Left ventricle myocardium inferior (tissue), 1 donor: ENCODE data around the gene KCNS3. TPM values are rescaled to one million over a fixed set of nuclear protein-coding genes. Genes with fewer than 3 reads are reported as not detected.

Source experiments
- DNase-seq: peaks from one replicate; pipeline ENCODE4 v3.0.0-alpha.2; 2020
- H3K27ac ChIP-seq: fragments of 200-600 bp; replicated peaks from 2 replicates; pipeline ENCODE4 v1.8.0; 2021
- H3K27me3 ChIP-seq: fragments of 200-600 bp; 2 replicates; pipeline ENCODE4 v1.8.0; 2021; ENCODE audit warnings: low read depth
- H3K36me3 ChIP-seq: fragments of 200-600 bp; 2 replicates; pipeline ENCODE4 v1.8.0; 2021
- H3K4me1 ChIP-seq: fragments of 200-600 bp; 2 replicates; pipeline ENCODE4 v1.8.0; 2021
- H3K4me3 ChIP-seq: fragments of 200-600 bp; 2 replicates; pipeline ENCODE4 v1.8.0; 2021; ENCODE audit warnings: mild to moderate bottlenecking, moderate library complexity
- H3K9me3 ChIP-seq: fragments of 200-600 bp; replicated peaks from 2 replicates; pipeline ENCODE4 v1.8.0; 2021
- CTCF ChIP-seq: fragments of 200-600 bp; IDR thresholded peaks from 2 replicates; pipeline ENCODE4 v1.8.0; 2021; ENCODE audit warnings: antibody characterized with exemption, mild to moderate bottlenecking, borderline replicate concordance
- intact Hi-C: fragments of 100-400 bp; cut with micrococcal nuclease; formaldehyde crosslinking; loops from one replicate; pipeline ENCODE4 v1.11.0; 2022
- total RNA-seq: library from RNA; stranded (reverse); fragmentation: NEBNext Ultra II Directional; extraction: Animal tissue kit (Norgen Biotek cat#: 25700); gene quantifications from one replicate; pipeline ENCODE4 v1.2.1, GENCODE V29; 2021
- donor health status: DM: no; HTN: yes; CAD: no; lungs with severe emphysema.

KCNS3 gene
- total RNA-seq, 1 donor from 2014 or later, result 4.0 TPM

GRCh38 chr2:17912266-17912691 lies 33.8 kb downstream of the KCNS3 start:
- Histone ChIP-seq H3K4me1 (peaks cover 15% of the 10 kb centered on the region), H3K9me3 (peaks cover 1% of the 10 kb centered on the region), H3K27ac (no peak overlapping the region), H3K36me3 (no peaks in the 10 kb centered on the region), H3K27me3 (no peaks in the 10 kb centered on the region), H3K4me3 (no peak overlapping the region)
- intact Hi-C loops, result no loop called here
- DNase-seq, result no peak
- TF ChIP-seq CTCF, result no peak

- Histone ChIP-seq H3K27ac (no peak overlapping the region), H3K4me3 (no peak overlapping the region), H3K27me3 (no peaks in the 10 kb centered on the region), H3K9me3 (no peaks in the 10 kb centered on the region), H3K36me3 (no peaks in the 10 kb centered on the region), H3K4me1 (peaks cover 17% of the 10 kb centered on the region)
- intact Hi-C loops, result no loop called here
- no peak for DNase-seq
- no peak for TF ChIP-seq CTCF
These were observed 36.6 kb downstream of the KCNS3 start for GRCh38 chr2:17915099-17915498.

GRCh38 chr2:17915811-17916518 lies 37.5 kb downstream of the KCNS3 start:
- no peaks in the 10 kb centered on the region for H3K27me3 ChIP-seq
- intact Hi-C loops, result no loop called here
- DNase-seq, result no peak
- no peaks in the 10 kb centered on the region for H3K36me3 ChIP-seq
- no peaks in the 10 kb centered on the region for H3K9me3 ChIP-seq
- no peak for TF ChIP-seq CTCF
- peaks cover 17% of the 10 kb centered on the region for H3K4me1 ChIP-seq
- no peak overlapping the region for H3K4me3 ChIP-seq
- H3K27ac ChIP-seq, result no peak overlapping the region

GRCh38 chr2:17916584-17916983 lies 38.1 kb downstream of the KCNS3 start:
- Histone ChIP-seq H3K36me3 (no peaks in the 10 kb centered on the region), H3K9me3 (no peaks in the 10 kb centered on the region), H3K27me3 (no peaks in the 10 kb centered on the region), H3K27ac (no peak overlapping the region), H3K4me1 (peaks cover 17% of the 10 kb centered on the region), H3K4me3 (no peak overlapping the region)
- no peak for DNase-seq
- intact Hi-C loops, result no loop called here
- TF ChIP-seq CTCF, result no peak

GRCh38 chr2:17918789-17919188 lies 40.3 kb downstream of the KCNS3 start:
- no peak for DNase-seq
- H3K4me1 ChIP-seq, result peaks cover 10% of the 10 kb centered on the region
- no peak overlapping the region for H3K27ac ChIP-seq
- TF ChIP-seq CTCF, result no peak
- no peak overlapping the region for H3K4me3 ChIP-seq
- no peaks in the 10 kb centered on the region for H3K27me3 ChIP-seq
- no peaks in the 10 kb centered on the region for H3K36me3 ChIP-seq
- no peaks in the 10 kb centered on the region for H3K9me3 ChIP-seq
- intact Hi-C loops, result no loop called here
